GM18858 (cell line): ENCODE results near the gene CMBL.
A peak's percentile ranks its signal among the peaks of the same experiment; 100 is the strongest.
"Not testable (repeated sequence)": the region's sequence is repeated elsewhere in the genome, so short reads cannot be mapped to it uniquely, and the experiment has no call there.

Source experiments
- ATAC-seq: cut with Tn5 transposase; IDR thresholded peaks from one replicate; pipeline ENCODE4 v1.9.1; 2021; ENCODE audit not compliant: unreplicated experiment

CMBL gene

GRCh38 chr5:10307206-10308148, at the start of gene CMBL:
TSS of gene CMBL (minus strand) at chr5:10307902. CDS start at chr5:10290762, 17,140 bp downstream.
- peak; percentile 57 for ATAC-seq

DNA sequence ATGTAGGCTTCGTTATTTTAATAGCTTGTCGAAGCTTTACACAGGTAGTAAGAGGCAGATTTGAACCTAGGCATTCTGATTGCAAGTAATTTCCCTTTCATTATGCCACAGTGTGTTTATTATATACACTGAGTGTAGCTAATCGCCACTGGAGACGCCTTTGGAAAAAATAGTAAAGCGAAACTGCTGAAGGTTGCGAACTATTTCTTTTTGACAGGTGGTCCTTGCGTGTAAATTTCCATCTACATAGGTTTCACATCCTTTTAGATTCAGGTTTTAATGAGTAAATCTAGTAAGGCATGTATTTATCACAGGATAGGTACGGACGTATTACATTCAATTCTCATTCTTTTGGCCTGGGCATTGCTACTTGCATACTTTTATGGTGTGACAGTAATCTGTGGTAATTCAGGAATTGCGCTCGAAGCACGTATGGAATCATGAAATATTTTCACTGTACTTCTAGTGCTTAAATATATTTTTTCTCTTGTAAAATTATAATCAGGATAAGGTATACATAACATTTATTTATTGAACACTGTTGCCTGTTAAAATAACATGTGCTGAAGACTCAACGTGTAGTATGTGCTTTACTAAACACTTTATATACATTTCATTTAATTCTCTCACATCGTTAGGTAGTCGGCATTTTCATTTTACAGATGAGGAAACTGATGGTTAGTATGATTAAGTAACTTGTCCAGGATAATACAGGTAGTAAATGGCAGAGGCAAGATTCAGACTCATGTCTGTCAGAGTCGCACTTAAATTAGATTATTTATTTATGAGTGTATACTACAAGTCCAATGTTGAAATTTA, 47.6 kb upstream of the CMBL start:
- ATAC-seq: peak; percentile 19

- no peak for ATAC-seq
Measured at GRCh38 chr5:10354048-10354872, 46.6 kb upstream of the CMBL start.

DNA sequence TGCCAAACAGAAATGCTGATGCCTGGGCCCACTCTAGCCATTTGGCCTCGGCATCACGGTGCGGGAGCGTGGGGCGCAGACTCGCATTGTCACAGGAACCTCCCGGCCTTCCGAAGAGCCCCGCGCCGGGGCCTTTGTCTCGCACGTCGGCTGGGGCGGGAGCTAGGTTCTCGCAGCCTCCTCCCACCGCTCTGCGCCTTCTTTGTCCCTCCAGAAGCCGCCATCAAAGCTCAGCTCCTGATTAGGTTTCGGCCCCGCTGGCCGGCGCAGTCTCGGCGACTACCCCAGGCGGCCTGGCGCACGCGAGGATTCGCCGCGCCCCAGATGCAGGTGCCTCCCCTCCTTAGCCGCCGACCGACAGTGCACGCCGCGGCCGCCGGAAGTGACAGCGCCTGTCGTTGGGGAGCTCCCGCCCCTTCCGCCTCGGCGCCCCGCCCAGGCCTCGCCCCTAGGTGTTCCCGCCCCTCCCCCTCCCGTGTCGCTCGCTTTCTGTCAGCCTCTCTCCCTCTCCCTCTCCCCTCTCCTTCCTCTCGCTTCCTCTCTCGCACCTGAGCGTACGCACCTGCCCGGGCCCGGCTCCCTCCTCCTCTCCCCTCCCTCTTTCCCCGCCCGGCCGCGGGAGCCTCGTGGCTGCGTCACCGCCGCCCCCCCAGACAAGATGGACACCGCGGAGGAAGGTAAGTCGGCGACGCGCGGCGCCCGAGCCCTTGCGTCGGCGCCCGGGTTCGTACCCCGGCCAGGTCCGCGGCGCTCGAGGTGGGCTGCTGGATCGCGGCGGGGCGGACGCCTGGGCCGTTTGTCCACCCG, 45.7 kb upstream of the CMBL start, which contains the start of gene MARCHF6:
TSS of gene MARCHF6 (plus strand) at position 455 of the 807 bp plus-strand sequence. CDS start at position 659, 204 bp downstream.
- peak; percentile 77 for ATAC-seq

- ATAC-seq: peak; percentile 14
Measured at GRCh38 chr5:10352430-10353240, 44.9 kb upstream of the CMBL start.

GRCh38 chr5:10351919-10352318, 44.2 kb upstream of the CMBL start:
- no peak for ATAC-seq

DNA sequence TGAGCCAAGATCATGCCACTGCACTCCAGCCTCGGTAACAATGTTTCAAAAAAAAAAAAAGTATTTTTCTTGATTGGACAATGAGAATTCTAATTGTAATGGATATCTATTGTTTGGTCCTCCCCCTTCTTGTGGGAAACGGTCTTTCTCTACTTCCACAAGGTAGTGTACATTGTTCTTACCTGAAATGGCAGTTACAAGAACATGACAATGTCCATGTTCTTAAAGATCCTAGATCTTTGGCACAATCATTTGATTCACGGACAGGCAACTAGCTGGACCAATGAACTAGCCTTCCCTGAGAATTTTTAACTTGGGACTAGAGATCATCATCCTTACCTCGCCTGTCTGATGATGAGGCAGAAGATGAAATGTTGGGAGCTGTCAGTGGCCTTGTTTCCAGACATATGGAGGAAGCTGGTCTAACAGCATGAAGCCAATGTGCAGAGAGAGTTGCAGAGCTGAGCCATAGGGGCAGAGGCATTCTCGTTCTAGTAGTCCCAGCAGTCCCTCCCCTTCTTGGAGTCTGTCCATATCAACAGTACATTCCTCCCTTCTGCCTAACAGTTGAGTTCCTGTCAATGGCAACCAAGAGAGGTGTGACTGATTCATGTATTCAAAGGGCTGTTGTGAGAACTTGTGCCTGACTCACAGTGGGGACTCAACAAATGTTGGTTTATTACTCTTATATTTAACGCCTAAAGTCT, 43.6 kb upstream of the CMBL start:
- ATAC-seq: no peak

DNA sequence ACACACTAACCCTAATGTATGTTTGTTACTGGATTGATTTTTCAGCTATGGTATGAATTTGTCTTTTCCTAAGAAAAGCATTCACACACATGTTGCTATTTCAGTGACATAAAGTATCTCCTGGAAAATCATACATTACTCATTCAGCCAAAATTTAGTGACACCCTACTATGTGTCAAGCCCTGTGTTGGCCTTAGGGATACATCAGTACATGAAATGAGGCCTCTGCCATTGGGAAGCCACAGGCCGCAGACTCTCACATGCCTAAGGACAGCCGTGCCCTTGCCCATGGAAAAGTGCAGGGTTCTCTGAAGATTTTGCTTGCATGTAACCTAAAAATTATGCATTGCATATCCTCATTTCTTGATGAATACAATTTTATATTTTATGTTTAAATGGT, 40.6 kb upstream of the CMBL start:
- no peak for ATAC-seq

DNA sequence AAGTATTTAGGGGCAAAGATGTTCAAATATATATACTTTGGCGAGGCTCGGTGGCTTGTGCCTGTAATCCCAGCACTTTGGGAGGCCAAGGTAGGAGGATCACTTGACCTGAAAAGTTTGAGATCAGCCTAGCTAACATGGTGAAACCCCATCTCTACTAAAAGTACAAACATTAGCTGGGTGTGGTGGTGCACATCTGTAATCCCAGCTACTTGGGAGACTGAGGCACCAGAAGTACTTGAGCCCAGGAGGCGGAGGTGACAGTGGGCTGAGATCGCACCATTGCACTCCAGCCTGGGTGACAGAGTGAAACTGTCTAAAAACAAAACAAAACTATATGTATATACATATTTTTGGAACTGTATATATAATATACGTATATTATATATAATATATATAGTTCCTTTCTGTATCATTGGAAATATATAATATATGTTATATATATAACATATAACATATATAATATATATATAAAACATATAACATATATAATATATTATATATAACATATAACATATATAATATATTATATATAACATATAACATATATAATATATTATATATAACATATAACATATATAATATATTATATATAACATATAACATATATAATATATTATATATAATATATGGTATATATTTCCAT, 36.9 kb upstream of the CMBL start:
- ATAC-seq: not testable (repeated sequence)

- no peak for ATAC-seq
Measured at GRCh38 chr5:10343486-10343885, 35.8 kb upstream of the CMBL start.

DNA sequence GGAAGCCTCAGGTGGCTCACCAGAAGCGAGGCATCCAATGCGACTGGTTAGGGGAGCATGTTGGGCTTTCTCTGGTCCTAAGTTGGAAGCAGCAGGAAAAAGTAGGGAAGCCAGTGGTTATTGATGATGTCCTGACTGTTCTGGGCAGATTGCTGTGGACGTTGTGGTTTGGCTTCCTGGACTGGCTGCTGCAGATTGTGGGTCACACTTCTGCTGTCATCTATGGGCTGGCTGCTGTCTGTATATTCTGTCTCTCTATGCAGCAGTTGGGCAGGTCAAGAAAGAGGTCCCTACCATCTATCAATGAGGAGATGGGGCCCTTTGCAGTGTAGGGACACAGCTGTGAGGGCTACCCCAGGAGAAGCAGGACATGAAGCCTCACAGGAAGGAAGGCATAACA, 32.3 kb upstream of the CMBL start:
- no peak for ATAC-seq

DNA sequence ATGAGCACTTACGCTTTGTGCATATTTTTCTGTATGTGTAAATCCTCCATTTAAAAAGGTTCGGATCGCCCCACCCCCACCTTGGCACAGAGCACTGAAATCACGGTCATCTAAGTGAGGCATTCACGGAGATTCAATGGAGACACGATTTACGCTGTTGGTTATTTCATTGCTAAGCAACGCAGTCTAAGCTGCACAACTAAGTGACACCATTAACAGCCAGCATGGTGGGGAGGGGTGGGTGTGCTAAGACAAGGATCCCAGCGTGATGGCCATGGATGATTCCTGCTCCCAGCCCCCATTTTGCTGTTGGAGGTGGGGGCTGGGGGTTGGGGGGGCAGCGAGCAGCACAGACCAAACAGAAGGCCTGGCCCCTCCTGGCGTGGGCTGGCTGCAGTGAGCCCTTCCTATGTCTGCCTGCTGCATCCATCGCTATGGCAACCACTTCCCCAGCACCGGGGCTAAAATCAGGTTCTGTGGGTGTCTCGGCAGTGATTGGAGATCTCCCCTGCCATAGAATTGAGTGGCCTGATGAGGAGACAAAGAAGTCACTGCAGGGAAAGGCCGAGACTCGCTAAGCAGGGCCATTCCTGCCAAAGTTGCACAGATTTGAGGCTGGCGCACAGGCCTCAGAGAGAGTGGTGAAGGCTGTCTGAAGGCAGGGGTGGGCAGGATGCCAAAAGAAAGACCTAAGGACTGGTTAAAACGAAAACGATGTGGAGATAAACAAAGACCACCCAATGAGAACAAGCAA, 31.5 kb upstream of the CMBL start:
- ATAC-seq: no peak

GRCh38 chr5:10338686-10339057, 31.0 kb upstream of the CMBL start:
- ATAC-seq: no peak

DNA sequence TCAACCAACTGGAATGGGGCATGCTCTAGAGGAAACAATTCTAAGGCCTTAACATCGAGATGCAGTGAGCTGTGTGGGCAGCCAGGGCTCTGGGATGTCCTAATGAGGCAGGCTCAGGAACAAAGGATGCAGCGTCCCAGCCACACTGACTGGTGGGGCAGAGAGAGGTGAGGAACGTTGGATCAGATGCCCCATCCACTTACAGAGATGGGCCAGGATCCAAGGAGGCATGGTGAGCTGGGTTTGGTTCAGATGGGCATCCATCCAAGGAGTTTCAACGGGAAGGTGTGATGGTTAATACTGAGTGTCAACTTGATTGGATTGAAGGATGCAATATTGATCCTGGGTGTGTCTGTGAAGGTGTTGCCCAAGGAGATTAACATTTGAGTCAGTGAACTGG, 30.3 kb upstream of the CMBL start:
- ATAC-seq: no peak

DNA sequence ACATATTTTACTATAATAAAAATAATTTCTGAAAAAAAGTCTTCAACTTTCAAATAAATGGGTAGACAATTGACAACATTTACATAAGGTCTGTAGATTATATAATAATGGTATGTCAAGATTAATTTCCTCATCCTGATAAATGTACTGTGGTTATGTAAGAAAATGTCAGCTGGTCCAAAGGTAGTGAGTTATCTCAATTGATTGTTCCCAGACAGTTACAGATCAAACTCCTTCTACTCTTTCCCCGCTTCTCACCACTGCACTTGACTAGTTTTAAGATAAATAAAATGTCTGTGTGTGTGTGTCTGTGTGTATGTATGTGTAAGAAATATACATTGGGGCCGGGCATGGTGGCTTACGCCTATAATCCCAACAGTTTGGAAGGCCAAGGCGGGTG, 29.4 kb upstream of the CMBL start:
- ATAC-seq: no peak

GRCh38 chr5:10335711-10336470, 28.2 kb upstream of the CMBL start:
- ATAC-seq: no peak

DNA sequence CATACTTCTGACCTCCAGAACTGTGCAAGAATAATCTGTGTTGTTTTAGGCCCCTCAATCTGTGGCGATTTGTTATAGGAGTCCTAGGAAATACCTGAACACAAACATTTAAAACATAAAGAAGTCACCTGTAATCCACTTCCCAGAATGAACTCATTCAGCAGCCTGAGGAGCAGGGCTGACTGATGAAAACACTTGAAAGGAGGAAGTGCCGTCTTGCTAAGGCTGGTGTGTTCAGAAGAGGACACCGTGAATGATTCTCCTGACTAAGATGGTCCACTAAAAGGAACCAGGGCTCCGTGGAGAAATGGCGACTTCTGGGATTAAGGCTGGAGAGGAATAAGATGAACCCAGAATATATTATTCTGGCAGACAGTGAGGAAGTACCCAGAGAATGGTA, 27.1 kb upstream of the CMBL start:
- ATAC-seq: no peak
